IMR-90 (cell line): ENCODE results near the gene FBXL5. TPM values are rescaled to one million over a fixed set of nuclear protein-coding genes. Genes with fewer than 3 reads are reported as not detected.
A peak's percentile ranks its signal among the peaks of the same experiment; 100 is the strongest.

Source experiments
- ATAC-seq: fragments of 200-7000 bp; cut with Tn5 transposase; 2 replicates; pipeline ENCODE4 v1.9.1; 2020; ENCODE audit warnings: low read depth, mild to moderate bottlenecking, moderate library complexity
- BruUV-seq: library from RNA; stranded (reverse); fragments of 400-500 nt; replicated peaks from 2 replicates; lab custom pipeline; 2021; lab: Mats Ljungman, UMichigan
- CTCF ChIA-PET: fragments of 300-600 bp; formaldehyde crosslinking; extraction: SDS; loops from one replicate; lab custom pipeline; 2021; ENCODE audit warnings: antibody characterized with exemption; lab: Yijun Ruan, JAX
- POLR2A ChIA-PET: fragments of 300-600 bp; sonication (Branson Sonifier 250); formaldehyde crosslinking; loops from one replicate; lab custom pipeline; 2022; ENCODE audit warnings: antibody characterized with exemption; ENCODE audit not compliant: unreplicated experiment; lab: Charles Lee
- DNase-seq: peaks from one replicate; pipeline ENCODE4 v3.0.0; 2013
- H2AFZ ChIP-seq: replicated peaks from 2 replicates; pipeline ENCODE3; 2013; ENCODE audit warnings: low read length, mild to moderate bottlenecking; ENCODE audit not compliant: poor library complexity
- H2AK5ac ChIP-seq: 2 replicates; pipeline ENCODE4 v1.6.1; 2013; ENCODE audit warnings: low read depth, low read length, inconsistent platforms
- H2AK9ac ChIP-seq: replicated peaks from 2 replicates; pipeline ENCODE3; 2013; ENCODE audit warnings: mild to moderate bottlenecking, low read depth, low read length, moderate library complexity; ENCODE audit not compliant: poor library complexity
- H2BK120ac ChIP-seq: 2 replicates; pipeline ENCODE4 v1.6.1; 2013; ENCODE audit warnings: low read depth, low read length, inconsistent platforms
- H2BK15ac ChIP-seq: 3 replicates; pipeline ENCODE4 v1.6.1; 2013; ENCODE audit warnings: low read depth, low read length, inconsistent platforms
- H2BK20ac ChIP-seq: 2 replicates; pipeline ENCODE4 v1.6.1; 2013; ENCODE audit warnings: low read depth, mild to moderate bottlenecking, inconsistent platforms, low read length, moderate library complexity
- H2BK5ac ChIP-seq: 2 replicates; pipeline ENCODE4 v1.6.1; 2013; ENCODE audit warnings: mild to moderate bottlenecking, low read depth, low read length, inconsistent platforms; ENCODE audit not compliant: poor library complexity, severe bottlenecking
- H3K14ac ChIP-seq: replicated peaks from 2 replicates; pipeline ENCODE4 v1.6.1; 2013; ENCODE audit warnings: low read depth, low read length, inconsistent platforms
- H3K18ac ChIP-seq: 2 replicates; pipeline ENCODE4 v1.6.1; 2013; ENCODE audit warnings: low read depth, low read length, control low read depth
- H3K23ac ChIP-seq: 2 replicates; pipeline ENCODE4 v1.6.1; 2013; ENCODE audit warnings: low read depth, low read length, inconsistent platforms
- H3K27ac ChIP-seq: 2 replicates; pipeline ENCODE4 v1.5.1; 2013; ENCODE audit warnings: mild to moderate bottlenecking, control low read depth, low read length; ENCODE audit not compliant: insufficient read depth
- H3K27me3 ChIP-seq: 2 replicates; pipeline ENCODE4 v1.6.1; 2013; ENCODE audit warnings: low read length; ENCODE audit not compliant: control insufficient read depth, insufficient read depth
- H3K36me3 ChIP-seq: 2 replicates; pipeline ENCODE4 v1.6.1; 2013; ENCODE audit warnings: low read length, mixed read lengths; ENCODE audit not compliant: control insufficient read depth, insufficient read depth
- H3K4ac ChIP-seq: 2 replicates; pipeline ENCODE4 v1.6.1; 2013; ENCODE audit warnings: low read depth, low read length, inconsistent platforms
- H3K4me1 ChIP-seq: 2 replicates; pipeline ENCODE4 v1.6.1; 2013; ENCODE audit warnings: low read length, mixed read lengths; ENCODE audit not compliant: control insufficient read depth, insufficient read depth
- H3K4me2 ChIP-seq: 2 replicates; pipeline ENCODE4 v1.6.1; 2013; ENCODE audit warnings: low read depth, mild to moderate bottlenecking, control low read depth, low read length, moderate library complexity
- H3K4me3 ChIP-seq: 2 replicates; pipeline ENCODE4 v1.5.1; 2013; ENCODE audit warnings: low read depth, mild to moderate bottlenecking, control low read depth, low read length, moderate library complexity; ENCODE audit not compliant: insufficient read depth
- H3K56ac ChIP-seq: 2 replicates; pipeline ENCODE4 v1.6.1; 2013; ENCODE audit warnings: low read length, inconsistent platforms; ENCODE audit not compliant: insufficient read depth; ENCODE audit errors: extremely low read depth
- H3K79me1 ChIP-seq, 2 experiments: 2 replicates each; pipeline ENCODE4 v1.6.1; 2013; ENCODE audit warnings: low read length in 2 of 2, inconsistent platforms in 1 of 2, low read depth in 1 of 2
- H3K9ac ChIP-seq: 2 replicates; pipeline ENCODE4 v1.6.1; 2013; ENCODE audit warnings: low read depth, low read length, control low read depth
- H3K9me1 ChIP-seq: 2 replicates; pipeline ENCODE4 v1.6.1; 2013; ENCODE audit warnings: low read length, inconsistent platforms; ENCODE audit not compliant: insufficient read depth
- H3K9me3 ChIP-seq: 2 replicates; pipeline ENCODE4 v1.6.1; 2013; ENCODE audit warnings: low read length; ENCODE audit not compliant: control insufficient read depth, insufficient read depth
- H4K20me1 ChIP-seq: 2 replicates; pipeline ENCODE4 v1.6.1; 2013; ENCODE audit warnings: low read length, inconsistent platforms; ENCODE audit not compliant: insufficient read depth
- H4K5ac ChIP-seq: 2 replicates; pipeline ENCODE4 v1.6.1; 2013; ENCODE audit warnings: mild to moderate bottlenecking, low read depth, low read length, control low read depth
- H4K8ac ChIP-seq, 2 experiments: 2 replicates each; pipeline ENCODE4 v1.6.1; 2013; ENCODE audit warnings: low read depth in 2 of 2, low read length in 2 of 2, control low read depth in 1 of 2, inconsistent platforms in 1 of 2
- H4K91ac ChIP-seq: 2 replicates; pipeline ENCODE4 v1.6.1; 2013; ENCODE audit warnings: low read depth, low read length, inconsistent platforms; ENCODE audit not compliant: insufficient read depth
- BHLHE40 ChIP-seq: fragments of 150-350 bp; IDR thresholded peaks from 2 replicates; pipeline ENCODE4 v1.6.1; 2016; ENCODE audit warnings: mild to moderate bottlenecking, low read depth, low read length
- CEBPB ChIP-seq: IDR thresholded peaks from 2 replicates; pipeline ENCODE4 v1.6.1; 2012; ENCODE audit warnings: low read depth, low read length, improper control_type of control experiment
- ELK1 ChIP-seq: fragments of 150-350 bp; IDR thresholded peaks from 2 replicates; pipeline ENCODE4 v1.6.1; 2016; ENCODE audit warnings: low read depth, mild to moderate bottlenecking, low read length, moderate library complexity, borderline replicate concordance
- MAFK ChIP-seq: IDR thresholded peaks from 2 replicates; pipeline ENCODE4 v1.6.1; 2012; ENCODE audit warnings: low read depth, low read length, improper control_type of control experiment
- MAZ ChIP-seq: IDR thresholded peaks from 2 replicates; pipeline ENCODE4 v1.6.1; 2012; ENCODE audit warnings: low read depth, mild to moderate bottlenecking, low read length, improper control_type of control experiment, moderate library complexity, borderline replicate concordance
- MXI1 ChIP-seq: IDR thresholded peaks from 2 replicates; pipeline ENCODE4 v1.6.1; 2012; ENCODE audit warnings: low read depth, mild to moderate bottlenecking, low read length, moderate library complexity, borderline replicate concordance
- NFE2L2 ChIP-seq: fragments of 150-350 bp; IDR thresholded peaks from 2 replicates; pipeline ENCODE4 v1.6.1; 2016; ENCODE audit warnings: low read depth, mild to moderate bottlenecking, low read length
- RAD21 ChIP-seq: IDR thresholded peaks from 2 replicates; pipeline ENCODE4 v1.6.1; 2012; ENCODE audit warnings: low read length, improper control_type of control experiment
- RFX5 ChIP-seq: IDR thresholded peaks from 2 replicates; pipeline ENCODE4 v1.8.0; 2012; ENCODE audit warnings: low read depth, mild to moderate bottlenecking, low read length, moderate library complexity
- SMC3 ChIP-seq: fragments of 150-350 bp; IDR thresholded peaks from 2 replicates; pipeline ENCODE4 v1.6.1; 2016; ENCODE audit warnings: low read depth, mild to moderate bottlenecking, antibody characterized with exemption, low read length, moderate library complexity
- WGBS, 2 experiments: methylation state at CpG; one replicate each; pipeline versions ENCODE4 v1.1.5 to v1.1.7; 2013; ENCODE audit warnings: missing lambda C conversion rate in 2 of 2; ENCODE audit not compliant: insufficient read length in 1 of 2; ENCODE audit errors: extremely low coverage in 2 of 2; 5-methylcytosine and 5-hydroxymethylcytosine counted together
- dilution Hi-C: fragments of 300-500 bp; cut with HindIII; formaldehyde crosslinking; loops from one replicate; pipeline ENCODE4 v1.14.3; 2018; ENCODE audit warnings: low sequenced_read_pairs; ENCODE audit not compliant: unreplicated experiment
- in situ Hi-C: fragments of 300-500 bp; cut with MboI; formaldehyde crosslinking; loops from 3 replicates; pipeline ENCODE4 v1.14.3; 2019; ENCODE audit warnings: low sequenced_read_pairs, inconsistent platforms, mixed read lengths
- intact Hi-C: fragments of 100-400 bp; cut with micrococcal nuclease; formaldehyde crosslinking; loops from 2 replicates; pipeline ENCODE4 v1.10.0; 2022
- polyA plus RNA-seq, 3 experiments: library from polyadenylated mRNA; depleted of rRNA; stranded (reverse); fragments of >200 nt; gene quantifications; 2 replicates each; pipeline ENCODE4 v1.2.3, GENCODE V29; 2012; ENCODE audit warnings: low replicate concordance in 1 of 3
- total RNA-seq: library from RNA; depleted of rRNA; stranded (reverse); fragments of >200 nt; gene quantifications from 2 replicates; pipeline ENCODE4 v1.2.3, GENCODE V29; 2012

Gene FBXL5
- total and polyA plus RNA-seq, 2 of the 4 experiments (the other 2 are of a cell fraction), result 20.3 to 62.6 TPM

- ChIA-PET POLR2A (no interaction called here), CTCF (interaction anchor here (0.6 kb wide), 1 partner anchor 11 kb away, joined by 4 read pairs; no protein-coding TSS in a partner anchor)
- peak overlapping the region; percentile 53; the same call in 1 of the 2 replicates for H3K14ac ChIP-seq
- H3K4me2 ChIP-seq, result peak overlapping the region; percentile 75
- H2BK5ac ChIP-seq, result peak overlapping the region; percentile 60
- H3K9me3 ChIP-seq, result no peaks in the 10 kb centered on the region
- in situ Hi-C loops (loop anchor here (25.0 kb wide), 1 partner anchor 665 kb away; the partner anchor contains the start of gene CPEB2), intact Hi-C loops (no loop called here), dilution Hi-C loops (no loop called here)
- no peak overlapping the region for H2AK9ac ChIP-seq
- H3K27me3 ChIP-seq, result no peaks in the 10 kb centered on the region
- H2BK15ac ChIP-seq, result no peak overlapping the region; the same call in 2 of the 3 replicates
- peak overlapping the region; percentile 52; the same call in 1 of the 2 replicates for H3K4ac ChIP-seq
- H3K56ac ChIP-seq, result no peak overlapping the region
- no peaks in the 10 kb centered on the region for H3K36me3 ChIP-seq
- DNase-seq, result peak; percentile 48
- no peaks in the 10 kb centered on the region for H4K20me1 ChIP-seq
- no peak overlapping the region for H2AFZ ChIP-seq
- H2BK20ac ChIP-seq, result peak overlapping the region; percentile 37
- H4K5ac ChIP-seq, result no peak overlapping the region; the same call in 1 of the 2 replicates
- peaks cover 7% of the 10 kb centered on the region for H3K9me1 ChIP-seq
- no peak overlapping the region for H3K27ac ChIP-seq
- peak overlapping the region; percentile 30 for H2BK120ac ChIP-seq
- ATAC-seq, result no peak
- H4K91ac ChIP-seq, result 0 out of 2 replicates have a peak overlapping the region, but pooled peaks have one; percentile 19
- H2AK5ac ChIP-seq, result 0 out of 2 replicates have a peak overlapping the region, but pooled peaks have one; percentile 37
- WGBS, 2 experiments, result 100% methylated on average over 1 of the region's 2 CpGs; no CpG with 5 or more reads in 1 of the 2 experiments
- H3K79me1 ChIP-seq, result peaks cover 7 to 31% of the 10 kb centered on the region in 2 experiments
- no TSS peak for BruUV-seq
- TF ChIP-seq ELK1 (no peak), MAFK (no peak), BHLHE40 (no peak), NFE2L2 (no peak), CEBPB (no peak), SMC3 (no peak), MAZ (no peak), RFX5 (no peak), RAD21 (no peak), MXI1 (no peak)
- H4K8ac ChIP-seq, result peak overlapping the region in 1 of 2 experiments; percentile 71; a peak in 2 of 4 replicates
- peak overlapping the region; percentile 58; the same call in 1 of the 2 replicates for H3K23ac ChIP-seq
- H3K4me1 ChIP-seq, result peaks cover 6% of the 10 kb centered on the region
- H3K18ac ChIP-seq, result no peak overlapping the region
- no peak overlapping the region for H3K9ac ChIP-seq
- H3K4me3 ChIP-seq, result no peak overlapping the region
Observed at GRCh38 chr4:15677507-15677988, 22.4 kb upstream of the FBXL5 start.
